HFF-Myc (cell line): ENCODE measurements around the gene KCNJ15.

Experiments used
- DNase-seq: peaks from one replicate; pipeline ENCODE4 v3.0.0-alpha.2; 2011; ENCODE audit warnings: low read depth; ENCODE audit errors: extremely low read depth
- H3K4me3 ChIP-seq: replicated peaks from 2 replicates; pipeline ENCODE4 v1.5.1; 2011; ENCODE audit warnings: low read depth, mild to moderate bottlenecking, control low read depth, low read length
- TF ChIP-seq, protein P1 (sequence below): IDR thresholded peaks from 2 replicates; pipeline ENCODE4 v1.5.1; 2012; ENCODE audit warnings: mild to moderate bottlenecking, low read depth, low read length, control low read depth; ENCODE audit errors: missing control alignments

KCNJ15 gene

DNA sequence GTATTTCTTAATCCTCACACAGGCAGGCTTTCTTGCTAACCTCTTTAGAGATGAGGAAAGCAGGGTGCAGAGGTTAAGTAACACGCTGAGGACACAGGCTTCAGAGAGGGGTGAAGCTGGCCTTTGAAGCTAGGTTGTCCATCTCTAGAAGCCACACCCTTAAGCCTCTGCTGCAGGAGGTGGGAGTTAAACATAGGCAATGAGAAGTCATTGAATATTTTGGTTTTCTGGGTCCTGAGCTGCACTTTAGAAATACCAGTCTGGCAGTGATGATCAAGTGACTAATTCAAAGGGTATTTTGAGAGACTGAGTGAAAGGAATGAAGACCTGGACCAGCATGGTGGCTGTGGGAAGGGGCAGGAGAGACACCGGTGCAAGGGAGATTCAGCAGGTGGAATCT is 9.9 kb downstream of the KCNJ15 start:
- TF ChIP-seq, protein P1, sequence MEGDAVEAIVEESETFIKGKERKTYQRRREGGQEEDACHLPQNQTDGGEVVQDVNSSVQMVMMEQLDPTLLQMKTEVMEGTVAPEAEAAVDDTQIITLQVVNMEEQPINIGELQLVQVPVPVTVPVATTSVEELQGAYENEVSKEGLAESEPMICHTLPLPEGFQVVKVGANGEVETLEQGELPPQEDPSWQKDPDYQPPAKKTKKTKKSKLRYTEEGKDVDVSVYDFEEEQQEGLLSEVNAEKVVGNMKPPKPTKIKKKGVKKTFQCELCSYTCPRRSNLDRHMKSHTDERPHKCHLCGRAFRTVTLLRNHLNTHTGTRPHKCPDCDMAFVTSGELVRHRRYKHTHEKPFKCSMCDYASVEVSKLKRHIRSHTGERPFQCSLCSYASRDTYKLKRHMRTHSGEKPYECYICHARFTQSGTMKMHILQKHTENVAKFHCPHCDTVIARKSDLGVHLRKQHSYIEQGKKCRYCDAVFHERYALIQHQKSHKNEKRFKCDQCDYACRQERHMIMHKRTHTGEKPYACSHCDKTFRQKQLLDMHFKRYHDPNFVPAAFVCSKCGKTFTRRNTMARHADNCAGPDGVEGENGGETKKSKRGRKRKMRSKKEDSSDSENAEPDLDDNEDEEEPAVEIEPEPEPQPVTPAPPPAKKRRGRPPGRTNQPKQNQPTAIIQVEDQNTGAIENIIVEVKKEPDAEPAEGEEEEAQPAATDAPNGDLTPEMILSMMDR = no peak
- no peak overlapping the region for H3K4me3 ChIP-seq
- no peak for DNase-seq

DNA sequence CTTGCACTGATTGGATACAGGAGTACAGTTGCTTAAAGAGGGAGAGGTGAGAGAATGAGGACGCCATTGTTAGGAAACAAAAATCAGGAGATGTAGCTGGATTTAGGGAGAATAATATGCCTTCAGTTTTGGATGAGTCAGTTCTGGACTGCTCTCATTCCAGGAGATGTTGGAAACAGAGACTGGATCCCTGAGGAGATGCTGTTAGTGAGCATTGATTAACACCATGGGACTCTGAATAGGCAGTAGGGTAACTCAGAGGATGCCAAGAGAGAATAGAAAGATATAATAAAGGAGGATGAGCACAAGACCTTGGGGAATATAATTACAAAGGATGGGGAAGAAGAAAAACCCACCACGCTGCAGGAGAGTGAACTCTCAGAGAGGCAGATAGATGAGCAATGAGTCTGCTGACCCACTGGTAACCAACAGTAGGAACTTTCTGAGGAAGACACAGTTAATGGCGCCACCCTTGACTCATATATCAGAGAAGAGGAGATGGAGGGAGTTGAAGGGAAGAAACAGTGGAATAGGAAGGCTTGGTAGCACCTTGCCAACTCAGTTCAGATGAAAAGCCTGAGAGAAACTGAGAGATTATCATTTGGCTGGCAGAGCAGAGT is 10.5 kb downstream of the KCNJ15 start:
- TF ChIP-seq, protein P1 = no peak
- no peak for DNase-seq
- H3K4me3 ChIP-seq = no peak overlapping the region

DNA sequence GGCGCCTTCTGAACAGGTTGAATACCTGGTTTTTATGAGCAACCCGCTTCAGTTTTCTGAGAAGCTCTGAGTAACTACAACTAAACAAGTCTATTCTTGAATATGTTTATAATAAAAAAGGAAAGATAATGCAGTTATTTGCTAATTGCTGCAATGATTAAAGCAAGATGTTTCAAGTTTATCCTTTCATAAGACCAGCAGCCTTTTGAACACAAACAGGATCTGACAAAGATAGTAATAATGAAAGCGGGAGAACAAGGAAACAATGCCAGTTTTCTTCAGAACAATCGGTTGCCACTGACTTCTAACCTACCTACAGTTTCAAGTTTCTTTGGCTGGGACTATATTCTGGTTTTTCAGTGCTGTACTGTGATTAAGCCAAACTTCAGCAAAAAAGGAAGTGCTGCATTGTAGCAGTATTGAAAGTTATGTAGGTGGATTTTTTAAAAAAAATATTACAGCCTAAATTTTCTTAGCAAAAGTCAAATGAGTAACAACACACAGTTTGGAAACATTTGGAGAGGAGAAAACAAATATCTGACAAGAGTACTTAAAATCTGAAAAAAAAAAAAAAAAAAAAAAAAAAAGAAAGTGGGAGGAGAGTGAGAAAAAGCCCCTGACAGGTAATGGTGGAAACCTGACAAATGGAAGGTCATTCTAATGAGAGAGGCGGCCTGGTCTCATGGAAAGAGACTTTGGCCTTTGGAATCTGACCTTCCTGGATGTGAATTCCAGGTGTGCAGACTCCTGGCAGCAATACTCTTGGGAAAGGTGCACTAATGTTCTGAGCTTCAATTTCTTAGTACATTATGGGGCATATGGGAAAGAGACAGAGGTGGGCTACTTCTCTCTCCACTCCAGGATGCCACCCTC is 11.4 kb downstream of the KCNJ15 start:
- TF ChIP-seq, protein P1 = no peak
- no peak overlapping the region for H3K4me3 ChIP-seq
- DNase-seq = no peak

DNA sequence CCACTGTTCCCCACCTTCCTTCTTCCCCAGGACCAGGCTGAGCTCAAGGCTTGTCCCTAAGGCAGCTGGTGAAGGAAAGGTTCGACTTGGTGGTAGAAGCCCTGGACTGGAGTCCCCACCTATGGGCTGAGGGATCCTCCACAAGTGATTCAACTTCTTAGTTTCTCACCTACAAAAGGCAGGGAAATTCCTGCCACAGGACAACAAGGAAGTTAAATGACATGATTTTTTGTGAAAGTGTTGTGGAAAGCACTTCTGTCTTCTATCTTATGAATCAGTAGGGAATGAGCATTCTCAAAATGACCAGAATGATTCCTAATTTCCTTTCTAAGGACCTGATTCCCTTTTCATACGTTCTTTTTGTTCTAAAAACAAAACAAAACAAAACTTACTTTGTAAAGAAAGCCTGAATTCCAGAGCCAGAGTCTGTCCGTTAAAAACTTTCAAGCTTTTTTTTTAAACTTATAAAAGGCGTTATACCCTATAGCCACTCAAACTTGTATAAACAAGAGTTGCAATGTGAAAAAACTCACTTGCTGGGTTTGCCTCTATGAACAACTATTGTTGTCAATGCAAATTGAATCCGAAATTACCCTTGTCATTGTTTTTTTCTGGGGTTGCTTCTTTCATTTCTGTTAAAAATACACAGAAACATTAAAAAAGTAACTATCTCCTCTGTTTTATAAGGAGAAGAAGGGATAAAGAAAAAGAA is 12.2 kb downstream of the KCNJ15 start:
- no peak overlapping the region for H3K4me3 ChIP-seq
- TF ChIP-seq, protein P1 = no peak
- DNase-seq = no peak

DNA sequence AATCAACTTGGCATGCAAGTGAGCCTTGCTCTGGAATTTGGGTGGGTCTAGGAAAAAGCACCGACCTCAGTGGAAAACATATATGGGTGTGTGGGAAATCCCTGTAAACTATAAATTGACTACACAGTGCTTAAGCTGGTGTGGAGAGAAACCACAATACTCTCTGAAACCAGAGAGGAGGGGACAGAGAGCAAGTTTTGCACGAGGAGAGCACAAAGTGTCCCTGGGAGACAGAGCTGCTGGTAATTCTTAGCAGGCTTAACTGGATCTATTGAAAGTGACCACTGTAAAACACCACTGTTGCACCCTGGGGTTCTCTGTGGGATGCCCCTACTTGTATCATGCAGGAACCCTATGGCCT is 12.8 kb downstream of the KCNJ15 start:
- no peak for DNase-seq
- TF ChIP-seq, protein P1 = no peak
- H3K4me3 ChIP-seq = no peak overlapping the region

DNA sequence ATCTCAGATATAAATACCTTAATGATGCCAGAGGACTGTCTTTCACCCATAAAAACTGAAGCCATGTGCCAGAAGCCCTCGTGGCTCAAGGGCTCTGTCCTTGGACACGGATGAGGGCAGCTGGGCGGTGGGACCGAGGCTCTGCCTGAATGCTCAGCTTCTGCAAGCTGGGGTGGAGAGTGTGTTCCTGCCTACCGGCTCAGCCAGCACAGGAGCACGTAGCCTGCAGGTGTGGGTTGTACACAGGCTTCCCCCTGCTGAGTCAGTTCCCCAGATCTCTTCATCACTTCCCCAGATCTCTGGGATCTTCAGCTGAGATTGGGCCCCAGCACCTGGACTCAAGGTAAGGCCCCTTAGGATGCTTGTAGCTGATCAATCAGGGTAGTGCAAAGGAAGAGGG is 15.4 kb downstream of the KCNJ15 start:
- no peak for DNase-seq
- TF ChIP-seq, protein P1 = no peak
- H3K4me3 ChIP-seq = no peak overlapping the region
